OCI-LY7 (cell line): ENCODE results near the gene RALGAPA2.

ENCODE experiments used
- EZH2phosphoT487 ChIP-seq: fragments of 200-600 bp; sonication (generic); IDR thresholded peaks from 2 replicates; pipeline ENCODE4 v1.6.1; 2018; ENCODE audit warnings: low read depth, borderline replicate concordance, mild to moderate bottlenecking, mixed run types, antibody characterized with exemption, low read length, moderate library complexity, mixed read lengths
- TF ChIP-seq, protein P1 (sequence below): fragments of 200-600 bp; sonication (generic); conservative IDR thresholded peaks from 2 replicates; pipeline ENCODE4 v1.5.1; 2014; ENCODE audit warnings: mild to moderate bottlenecking, antibody characterized with exemption, low read length, moderate library complexity, mixed read lengths

- TF ChIP-seq, protein P1, sequence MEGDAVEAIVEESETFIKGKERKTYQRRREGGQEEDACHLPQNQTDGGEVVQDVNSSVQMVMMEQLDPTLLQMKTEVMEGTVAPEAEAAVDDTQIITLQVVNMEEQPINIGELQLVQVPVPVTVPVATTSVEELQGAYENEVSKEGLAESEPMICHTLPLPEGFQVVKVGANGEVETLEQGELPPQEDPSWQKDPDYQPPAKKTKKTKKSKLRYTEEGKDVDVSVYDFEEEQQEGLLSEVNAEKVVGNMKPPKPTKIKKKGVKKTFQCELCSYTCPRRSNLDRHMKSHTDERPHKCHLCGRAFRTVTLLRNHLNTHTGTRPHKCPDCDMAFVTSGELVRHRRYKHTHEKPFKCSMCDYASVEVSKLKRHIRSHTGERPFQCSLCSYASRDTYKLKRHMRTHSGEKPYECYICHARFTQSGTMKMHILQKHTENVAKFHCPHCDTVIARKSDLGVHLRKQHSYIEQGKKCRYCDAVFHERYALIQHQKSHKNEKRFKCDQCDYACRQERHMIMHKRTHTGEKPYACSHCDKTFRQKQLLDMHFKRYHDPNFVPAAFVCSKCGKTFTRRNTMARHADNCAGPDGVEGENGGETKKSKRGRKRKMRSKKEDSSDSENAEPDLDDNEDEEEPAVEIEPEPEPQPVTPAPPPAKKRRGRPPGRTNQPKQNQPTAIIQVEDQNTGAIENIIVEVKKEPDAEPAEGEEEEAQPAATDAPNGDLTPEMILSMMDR = no peak
- no peak for TF ChIP-seq EZH2phosphoT487
Measured at GRCh38 chr20:20679316-20679715, 33.1 kb downstream of the RALGAPA2 start.
